Activated CD4-positive, alpha-beta T cell treated with anti-CD3 and anti-CD28 coated beads, Interleukin-2, amount 10 ng/mL, durations not matched to agents 7 days and 5 days (primary cell): ENCODE data around the gene HES6. TPM values are rescaled to one million over a fixed set of nuclear protein-coding genes. Genes with fewer than 3 reads are reported as not detected.

Experiments
- CTCF ChIA-PET: fragments of 350-600 bp; sonication (Branson Sonifier 250); formaldehyde crosslinking; loops from one replicate; lab custom pipeline; 2021; ENCODE audit warnings: antibody characterized with exemption; lab: Charles Lee
- POLR2A ChIA-PET: fragments of 350-600 bp; sonication (Branson Sonifier 250); formaldehyde crosslinking; loops from one replicate; lab custom pipeline; 2021; ENCODE audit warnings: antibody characterized with exemption; lab: Charles Lee
- DNase-seq: peaks from one replicate; pipeline ENCODE4 v3.0.0-alpha.2; 2020
- H3K27ac Mint-ChIP-seq: one replicate; pipeline ENCODE4 v1.8.0; 2021; ENCODE audit warnings: mild to moderate bottlenecking, moderate library complexity, mixed read lengths
- H3K27me3 Mint-ChIP-seq: one replicate; pipeline ENCODE4 v1.8.0; 2021; ENCODE audit warnings: mixed read lengths
- H3K36me3 Mint-ChIP-seq: one replicate; pipeline ENCODE4 v1.8.0; 2021; ENCODE audit warnings: low read depth, mixed read lengths
- H3K4me1 Mint-ChIP-seq: one replicate; pipeline ENCODE4 v1.8.0; 2021; ENCODE audit warnings: mixed read lengths
- H3K4me3 Mint-ChIP-seq: one replicate; pipeline ENCODE4 v1.8.0; 2021; ENCODE audit warnings: mild to moderate bottlenecking, moderate library complexity, mixed read lengths
- H3K9me3 Mint-ChIP-seq: one replicate; pipeline ENCODE4 v1.8.0; 2021; ENCODE audit warnings: mixed read lengths
- total RNA-seq, 2 experiments: library from RNA; stranded (reverse); gene quantifications; one replicate each; pipeline ENCODE4 v1.2.3, GENCODE V29; 2021

HES6 gene
- total RNA-seq, 2 experiments from 2014 or later = 1.8 to 3.2 TPM

DNA sequence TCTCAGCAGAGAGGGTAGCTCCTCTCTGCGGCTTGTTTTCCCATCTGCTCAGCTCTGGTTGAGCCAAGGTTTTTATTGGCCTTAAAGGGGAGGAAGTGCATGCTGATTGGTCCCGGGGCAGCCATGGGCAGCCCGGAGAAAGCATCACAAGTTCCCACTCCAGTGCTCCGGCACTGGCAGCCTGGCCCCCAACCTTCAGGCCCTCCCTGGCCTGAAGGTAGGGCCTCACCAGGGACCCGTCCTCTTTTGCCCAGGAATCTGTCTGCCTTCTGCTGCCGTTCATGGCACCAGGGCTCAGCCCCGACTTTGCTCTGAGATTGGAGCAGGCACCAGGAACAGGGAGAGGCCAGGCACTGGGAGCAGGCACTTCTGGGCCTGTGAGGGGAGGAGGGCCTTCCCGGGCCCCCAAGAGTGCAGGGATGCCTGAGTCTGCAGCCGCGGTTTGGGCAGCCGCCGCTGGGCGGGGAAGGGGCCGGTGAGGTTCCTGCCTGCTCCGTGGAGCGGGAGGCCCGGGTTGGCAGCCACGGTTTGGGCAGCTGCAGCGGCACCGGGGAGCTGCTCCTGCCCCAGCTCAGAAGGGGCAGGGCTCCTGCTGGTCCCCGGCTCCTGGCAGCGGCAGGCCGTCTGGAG is 18.8 kb downstream of the HES6 start:
- no peak overlapping the region for H3K4me3 Mint-ChIP-seq
- H3K27ac Mint-ChIP-seq = no peak overlapping the region
- no peaks in the 10 kb centered on the region for H3K9me3 Mint-ChIP-seq
- H3K27me3 Mint-ChIP-seq = no peaks in the 10 kb centered on the region
- H3K36me3 Mint-ChIP-seq = no peaks in the 10 kb centered on the region
- ChIA-PET POLR2A (no interaction called here), CTCF (interaction anchor here (1.1 to 1.2 kb wide), 2 partner anchors 10 to 18 kb away, joined by 3 read pairs; no protein-coding TSS in a partner anchor)
- no peaks in the 10 kb centered on the region for H3K4me1 Mint-ChIP-seq
- DNase-seq = no peak

DNA sequence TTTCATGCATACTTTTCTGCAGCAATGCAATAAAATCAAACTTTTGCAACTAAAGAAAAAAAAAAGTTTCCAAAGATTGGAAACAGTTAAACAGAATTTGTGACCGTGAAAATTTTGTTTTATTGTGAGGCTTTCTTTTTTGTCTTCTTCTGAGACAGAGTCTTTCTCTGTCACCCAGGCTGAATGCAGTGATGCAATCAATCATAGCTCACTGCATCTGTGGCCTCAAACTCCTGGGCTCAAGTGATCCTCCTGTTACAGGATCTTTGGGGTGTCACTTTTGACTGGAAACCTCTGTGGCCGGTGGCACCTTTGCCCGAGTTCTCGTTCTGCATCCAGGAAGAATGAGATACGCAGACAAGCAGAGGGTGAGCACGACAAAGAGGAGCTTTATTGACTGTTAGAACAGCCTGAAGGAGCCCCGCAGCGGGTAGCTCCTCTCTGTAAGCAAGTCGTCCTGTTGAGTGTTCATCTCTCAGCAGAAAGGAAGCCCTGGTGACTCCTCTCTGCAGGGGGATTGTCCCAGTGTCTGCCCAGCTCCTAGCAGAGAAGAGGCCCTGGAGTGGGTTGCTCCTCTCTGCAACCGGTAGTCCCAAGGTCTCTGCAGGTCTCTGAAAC is 19.5 kb downstream of the HES6 start:
- Mint-ChIP-seq H3K27ac (no peak overlapping the region), H3K36me3 (no peaks in the 10 kb centered on the region), H3K9me3 (no peaks in the 10 kb centered on the region), H3K27me3 (peaks cover 2% of the 10 kb centered on the region), H3K4me1 (no peaks in the 10 kb centered on the region), H3K4me3 (no peak overlapping the region)
- no peak for DNase-seq
- ChIA-PET CTCF (interaction anchor here (1.2 kb wide), 1 partner anchor 11 kb away, joined by 3 read pairs; no protein-coding TSS in a partner anchor), POLR2A (no interaction called here)

DNA sequence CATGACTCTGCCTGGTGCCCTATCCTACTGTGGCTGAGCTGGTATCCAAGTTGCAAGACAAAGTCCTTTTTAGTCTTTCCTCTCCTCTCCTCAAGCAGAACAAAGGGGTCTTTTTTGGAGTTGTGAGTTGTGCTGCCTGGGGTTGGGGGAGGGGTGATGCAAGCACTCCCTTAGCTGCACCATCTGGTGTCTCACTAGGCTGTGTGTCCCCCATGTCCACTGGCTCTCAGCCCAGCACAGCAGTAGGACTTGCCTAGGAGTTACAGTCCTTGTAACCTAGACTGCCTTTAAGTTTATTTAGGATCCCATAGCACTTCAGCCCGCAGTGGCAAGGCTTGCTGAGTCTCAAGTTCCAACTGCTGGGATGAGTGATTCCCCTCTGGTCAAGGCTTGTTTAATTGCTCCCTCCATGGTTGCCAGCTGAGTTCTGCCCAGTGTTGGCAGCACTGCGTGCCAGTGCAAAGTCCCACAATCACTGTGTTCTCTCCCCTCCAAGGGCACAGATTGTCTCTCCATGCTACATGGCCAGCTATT is 23.1 kb downstream of the HES6 start:
- no peaks in the 10 kb centered on the region for H3K9me3 Mint-ChIP-seq
- no peaks in the 10 kb centered on the region for H3K4me1 Mint-ChIP-seq
- no peak overlapping the region for H3K4me3 Mint-ChIP-seq
- no peak for DNase-seq
- CTCF ChIA-PET = no interaction called here
- H3K36me3 Mint-ChIP-seq = no peaks in the 10 kb centered on the region
- POLR2A ChIA-PET = no interaction called here
- no peak overlapping the region for H3K27ac Mint-ChIP-seq
- H3K27me3 Mint-ChIP-seq = peaks cover 28% of the 10 kb centered on the region

DNA sequence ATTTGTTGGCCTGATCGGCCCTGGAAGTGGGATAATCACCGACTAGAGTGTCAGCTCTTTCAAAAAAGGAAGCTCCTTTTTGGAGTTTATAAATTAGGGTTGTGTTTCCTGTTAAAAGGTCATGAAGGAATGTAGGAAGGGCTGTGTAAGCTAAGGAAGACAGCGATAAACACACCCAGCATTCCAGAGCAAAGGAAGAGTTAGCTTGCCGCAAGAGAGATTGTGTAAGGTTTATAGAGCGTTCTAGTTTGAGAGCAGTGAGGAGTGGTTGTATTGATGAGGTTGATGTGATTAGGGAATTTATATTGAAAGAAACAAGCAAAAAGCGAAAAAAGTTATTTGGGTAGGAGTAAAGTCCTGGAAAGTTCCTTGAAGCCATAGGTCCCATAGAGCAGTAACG is 32.8 kb downstream of the HES6 start:
- no peak overlapping the region for H3K4me3 Mint-ChIP-seq
- ChIA-PET POLR2A (no interaction called here), CTCF (interaction anchor here (0.6 kb wide), 1 partner anchor 20 kb away, joined by 4 read pairs; no protein-coding TSS in a partner anchor)
- no peak for DNase-seq
- peaks cover 2% of the 10 kb centered on the region for H3K27me3 Mint-ChIP-seq
- H3K36me3 Mint-ChIP-seq = peaks cover 6% of the 10 kb centered on the region
- H3K4me1 Mint-ChIP-seq = peaks cover 17% of the 10 kb centered on the region
- no peak overlapping the region for H3K27ac Mint-ChIP-seq
- H3K9me3 Mint-ChIP-seq = no peaks in the 10 kb centered on the region

DNA sequence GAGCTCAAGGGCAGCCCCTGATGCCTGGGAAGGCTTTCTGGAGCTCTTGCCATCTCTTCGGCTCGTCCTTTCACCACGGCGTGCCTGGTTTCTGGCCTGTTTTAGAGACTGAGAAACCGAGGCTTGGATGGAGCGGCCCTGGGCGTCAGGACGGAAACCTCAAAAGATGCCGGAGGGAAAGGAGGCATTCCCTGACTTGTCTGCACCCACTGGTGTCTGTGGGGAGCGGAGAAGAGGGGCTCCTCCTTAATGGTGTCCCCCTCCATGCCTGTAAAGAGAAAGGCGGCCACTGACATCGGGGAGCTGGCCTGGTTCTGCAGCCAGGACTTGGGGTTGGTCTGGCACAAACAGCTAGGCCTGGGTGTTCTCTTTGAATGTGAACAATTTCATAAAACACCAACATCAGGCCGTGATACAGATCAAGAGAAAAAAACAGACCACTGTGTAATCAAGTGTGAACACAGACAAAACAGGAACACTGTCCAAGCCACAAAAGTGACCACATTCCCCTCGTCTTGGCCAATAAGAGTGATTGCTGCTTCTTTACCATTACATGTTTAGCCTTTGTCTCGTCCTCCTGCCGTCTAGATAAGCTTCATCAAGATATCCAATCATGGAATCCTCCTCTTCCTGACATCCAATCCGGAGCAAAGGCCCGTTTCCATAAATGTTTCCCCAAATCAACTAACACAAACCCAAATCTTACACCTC is 35.7 kb downstream of the HES6 start:
- H3K4me3 Mint-ChIP-seq = peak overlapping the region; percentile 75

DNA sequence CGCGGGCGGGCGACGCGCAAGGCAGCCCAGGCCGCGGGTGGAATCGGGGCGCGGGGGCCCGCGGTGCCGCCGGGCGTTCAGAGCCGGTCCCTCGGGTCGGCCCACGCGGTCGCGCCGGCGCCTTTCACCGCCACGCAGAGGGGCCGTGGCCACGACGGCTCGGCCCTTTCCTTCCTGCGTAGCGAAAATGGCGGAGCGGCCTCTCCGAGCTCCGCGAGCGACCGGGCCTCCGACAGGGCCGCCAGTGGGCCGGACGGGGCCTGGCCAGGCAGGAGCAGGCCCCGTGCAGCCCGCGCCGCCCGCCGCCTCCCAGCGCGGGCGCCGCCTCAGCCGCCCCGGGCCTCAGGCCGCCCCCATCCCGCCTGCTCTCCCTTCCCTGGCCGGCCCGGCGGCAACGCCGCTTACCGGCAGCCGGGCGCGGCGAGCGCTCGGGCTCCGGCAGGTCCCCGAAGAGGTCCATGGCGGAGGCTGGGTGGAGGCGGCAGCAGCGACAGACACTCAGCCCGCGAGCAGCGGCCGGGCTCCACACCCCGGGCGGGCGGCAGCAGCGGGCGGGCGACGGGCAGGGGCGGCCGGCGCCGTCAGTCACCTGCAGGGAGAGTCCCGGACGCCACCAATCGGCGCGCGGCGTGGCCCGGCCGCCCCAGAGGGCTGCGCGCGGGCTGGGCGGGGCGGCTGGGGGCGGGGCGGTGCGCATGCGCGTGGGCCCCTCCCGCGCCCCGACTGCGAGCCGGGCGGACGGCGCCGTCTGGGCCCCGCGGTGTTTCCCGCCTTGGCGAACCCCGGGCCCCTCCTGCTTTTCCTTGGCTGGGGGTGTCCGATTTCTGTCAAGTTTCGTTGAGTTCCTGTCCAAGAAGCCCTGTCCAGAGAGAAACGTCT is 36.5 kb downstream of the HES6 start, which contains the start of gene ILKAP:
ILKAP (minus strand) TSS at position 602 of the 879 bp plus-strand sequence; CDS start at position 460, 142 bp downstream.
- POLR2A ChIA-PET = no interaction called here
- CTCF ChIA-PET = interaction anchor here (1.0 to 2.1 kb wide), 4 partner anchors 10 to 347 kb away, joined by 3 to 6 read pairs (median 4); no protein-coding TSS in a partner anchor
- Mint-ChIP-seq H3K36me3 (peaks cover 17% of the 10 kb centered on the region), H3K27me3 (no peaks in the 10 kb centered on the region), H3K4me1 (peaks cover 44% of the 10 kb centered on the region), H3K27ac (peak within 1 kb of the TSS; percentile 92), H3K4me3 (peak within 1 kb of the TSS; percentile 88), H3K9me3 (no peaks in the 10 kb centered on the region)
- DNase-seq = peak; percentile 88

More for the DNA sequence above, 35.7 kb downstream of the HES6 start:
- DNase-seq = no peak
- Mint-ChIP-seq H3K27me3 (no peaks in the 10 kb centered on the region), H3K4me1 (peaks cover 40% of the 10 kb centered on the region), H3K36me3 (peaks cover 17% of the 10 kb centered on the region), H3K9me3 (no peaks in the 10 kb centered on the region), H3K27ac (peak overlapping the region; percentile 90)
- POLR2A ChIA-PET = no interaction called here
- CTCF ChIA-PET = interaction anchor here (1.0 kb wide), 1 partner anchor 11 kb away, joined by 3 read pairs; no protein-coding TSS in a partner anchor

DNA sequence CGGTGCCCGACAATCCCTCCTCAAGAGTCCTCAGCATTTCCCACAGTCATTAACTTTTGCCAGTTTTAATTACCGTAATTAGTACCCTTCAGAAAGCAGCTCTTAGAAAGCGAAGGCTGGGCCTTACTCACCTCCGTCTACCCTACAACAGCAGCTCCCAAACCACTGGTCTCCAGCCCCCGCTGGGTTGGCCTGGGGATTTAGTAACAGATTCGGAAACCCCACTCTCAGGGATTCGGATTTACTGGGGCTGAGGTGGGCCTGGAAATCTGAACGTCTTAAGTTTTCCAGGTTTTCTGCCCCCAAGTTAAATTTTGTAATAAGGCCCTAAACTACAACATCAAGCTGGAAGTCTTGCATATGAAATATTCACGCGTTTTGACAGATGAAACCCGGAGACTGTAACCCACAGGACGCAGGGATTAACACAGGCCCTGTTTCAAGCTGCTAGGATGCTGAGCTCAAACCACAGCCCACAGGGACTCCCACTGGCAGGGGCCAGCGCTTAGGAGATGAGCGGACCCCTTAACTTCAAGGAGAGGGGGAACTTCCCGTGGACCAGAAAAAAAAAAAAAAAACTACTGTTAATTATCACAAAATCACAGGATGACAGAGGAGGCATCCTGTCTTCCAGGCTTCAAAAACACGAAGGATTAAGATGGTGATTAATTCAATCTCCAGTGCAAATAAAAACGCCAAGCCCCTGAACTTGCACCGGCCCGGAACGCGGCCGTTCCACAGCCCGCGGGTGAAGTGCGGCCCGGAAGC is 37.3 kb downstream of the HES6 start:
- Mint-ChIP-seq H3K9me3 (no peaks in the 10 kb centered on the region), H3K27me3 (no peaks in the 10 kb centered on the region), H3K36me3 (peaks cover 17% of the 10 kb centered on the region), H3K4me1 (peaks cover 48% of the 10 kb centered on the region), H3K4me3 (peak overlapping the region; percentile 88), H3K27ac (peak overlapping the region; percentile 92)
- POLR2A ChIA-PET = interaction anchor here (0.6 kb wide), 1 partner anchor 286 kb away, joined by 4 read pairs; no protein-coding TSS in a partner anchor
- CTCF ChIA-PET = interaction anchor here (1.0 to 2.1 kb wide), 5 partner anchors 9 to 346 kb away, joined by 3 to 6 read pairs (median 3); no protein-coding TSS in a partner anchor
- DNase-seq = peak; percentile 27

DNA sequence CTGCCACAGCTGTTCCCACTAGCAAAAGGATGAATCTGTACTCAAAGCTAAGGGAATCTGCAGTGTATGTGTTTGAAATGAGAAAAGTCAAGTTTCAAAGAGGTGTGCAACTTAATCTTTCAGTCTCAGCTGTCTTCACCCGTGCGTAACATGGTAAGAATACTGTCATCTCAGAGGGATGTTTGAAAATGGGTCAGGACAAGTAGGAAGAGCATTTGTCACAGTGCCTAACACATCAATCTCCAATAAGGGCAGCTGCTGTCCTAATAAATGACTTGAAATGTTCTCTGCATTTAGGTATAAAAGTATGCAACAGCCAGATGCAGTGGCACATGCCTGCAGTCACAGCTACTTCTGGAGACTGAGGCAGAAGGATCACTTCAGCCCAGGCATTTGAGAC is 49.4 kb downstream of the HES6 start:
- no peak overlapping the region for H3K27ac Mint-ChIP-seq
- ChIA-PET CTCF (interaction anchor here (0.7 kb wide), 2 partner anchors 25 to 57 kb away, joined by 4 to 5 read pairs; no protein-coding TSS in a partner anchor), POLR2A (no interaction called here)
- no peak overlapping the region for H3K4me3 Mint-ChIP-seq
- H3K4me1 Mint-ChIP-seq = peaks cover 2% of the 10 kb centered on the region
- H3K36me3 Mint-ChIP-seq = peaks cover 58% of the 10 kb centered on the region
- H3K27me3 Mint-ChIP-seq = no peaks in the 10 kb centered on the region
- H3K9me3 Mint-ChIP-seq = no peaks in the 10 kb centered on the region
- no peak for DNase-seq

Other genes starting within 250 kb of the HES6 start
- gene SCLY, start 179.0 kb downstream of the HES6 start, total RNA-seq = 10 to 100 TPM; 27.1 to 30.0 TPM
- gene ESPNL, start 139.7 kb downstream of the HES6 start, total RNA-seq = under 1 TPM in 1 of 2 experiments, not detected in 1; 0.05 TPM
- not detected for gene KLHL30, start 101.4 kb downstream of the HES6 start, total RNA-seq
- gene ERFE, start 81.1 kb downstream of the HES6 start, total RNA-seq = not detected
- gene ILKAP, start 36.3 kb downstream of the HES6 start, total RNA-seq = 10 to 100 TPM; 59.1 to 63.2 TPM
- gene PER2, start 48.6 kb upstream of the HES6 start, total RNA-seq = 10 to 100 TPM; 11.8 to 13.1 TPM
- 1 to 10 TPM; 7.9 to 9.2 TPM for gene TRAF3IP1, start 80.5 kb upstream of the HES6 start, total RNA-seq
- gene ASB1, start 186.9 kb upstream of the HES6 start, total RNA-seq = 10 to 100 TPM; 26.2 to 28.9 TPM